Activated effector memory CD4-positive, alpha-beta T cell treated with anti-CD3 and anti-CD28 coated beads, Interleukin-2, amount 50 U/mL, for 16 hours (primary cell): ENCODE measurements around the gene SORCS2.

Source experiments
- DNase-seq: peaks from one replicate; pipeline ENCODE4 v3.0.0-alpha.2; 2020

Gene SORCS2

DNA sequence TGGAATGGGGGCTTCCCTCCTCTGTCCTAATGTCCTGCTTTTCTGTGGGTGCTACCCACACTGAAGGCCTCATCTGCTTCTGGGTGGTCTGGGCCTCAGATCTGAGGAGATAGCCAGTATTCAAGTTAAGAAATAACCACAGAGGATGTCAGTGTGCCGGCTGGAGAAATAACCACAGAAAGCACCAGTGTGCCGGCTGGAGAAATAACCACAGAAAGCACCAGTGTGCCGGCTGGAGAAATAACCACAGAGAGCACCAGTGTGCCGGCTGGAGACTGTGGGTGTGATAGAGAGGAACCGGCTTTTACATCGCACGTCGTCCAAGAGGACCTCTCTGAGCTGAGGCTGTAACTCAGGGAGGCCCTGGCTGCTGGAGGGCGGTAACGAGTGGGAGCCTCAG is 308.1 kb downstream of the SORCS2 start:
- no peak for DNase-seq

GRCh38 chr4:7501314-7501713 is 309.0 kb downstream of the SORCS2 start:
- DNase-seq = no peak

- DNase-seq = no peak
Observed at GRCh38 chr4:7501873-7502272, 309.5 kb downstream of the SORCS2 start.

DNA sequence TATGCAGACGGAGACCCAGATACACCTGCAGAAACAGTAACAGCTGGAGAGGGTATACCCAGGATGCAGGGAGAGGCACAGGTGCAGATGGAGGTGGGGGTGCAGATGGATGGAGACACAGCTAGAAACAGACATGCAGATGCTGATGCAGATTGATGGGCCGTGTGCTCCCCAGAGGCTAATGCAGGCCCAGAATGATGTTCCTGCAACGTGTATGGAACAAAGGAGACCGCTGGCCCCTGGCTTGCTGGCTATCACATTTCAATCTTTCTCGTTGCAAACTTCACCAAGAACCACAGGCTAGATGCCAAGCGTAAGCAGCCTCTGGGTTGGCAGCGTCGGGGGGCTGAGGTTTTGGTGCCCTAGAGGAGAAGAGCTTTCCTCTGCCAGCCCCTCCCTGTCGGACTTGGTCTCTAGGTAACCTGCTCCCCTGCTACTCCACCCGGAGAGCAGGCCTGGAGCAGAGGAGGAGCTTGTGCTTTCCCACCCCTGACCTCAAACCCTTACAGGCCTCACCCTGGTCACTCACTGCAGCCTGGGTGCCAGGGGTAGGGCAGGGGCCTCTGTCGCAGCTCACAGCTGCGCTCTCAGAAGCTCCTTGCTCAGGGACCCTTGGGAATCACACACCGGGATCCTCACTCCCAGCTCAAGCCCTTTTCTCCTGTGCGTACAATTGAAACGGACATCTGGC is 311.4 kb downstream of the SORCS2 start:
- no peak for DNase-seq

DNA sequence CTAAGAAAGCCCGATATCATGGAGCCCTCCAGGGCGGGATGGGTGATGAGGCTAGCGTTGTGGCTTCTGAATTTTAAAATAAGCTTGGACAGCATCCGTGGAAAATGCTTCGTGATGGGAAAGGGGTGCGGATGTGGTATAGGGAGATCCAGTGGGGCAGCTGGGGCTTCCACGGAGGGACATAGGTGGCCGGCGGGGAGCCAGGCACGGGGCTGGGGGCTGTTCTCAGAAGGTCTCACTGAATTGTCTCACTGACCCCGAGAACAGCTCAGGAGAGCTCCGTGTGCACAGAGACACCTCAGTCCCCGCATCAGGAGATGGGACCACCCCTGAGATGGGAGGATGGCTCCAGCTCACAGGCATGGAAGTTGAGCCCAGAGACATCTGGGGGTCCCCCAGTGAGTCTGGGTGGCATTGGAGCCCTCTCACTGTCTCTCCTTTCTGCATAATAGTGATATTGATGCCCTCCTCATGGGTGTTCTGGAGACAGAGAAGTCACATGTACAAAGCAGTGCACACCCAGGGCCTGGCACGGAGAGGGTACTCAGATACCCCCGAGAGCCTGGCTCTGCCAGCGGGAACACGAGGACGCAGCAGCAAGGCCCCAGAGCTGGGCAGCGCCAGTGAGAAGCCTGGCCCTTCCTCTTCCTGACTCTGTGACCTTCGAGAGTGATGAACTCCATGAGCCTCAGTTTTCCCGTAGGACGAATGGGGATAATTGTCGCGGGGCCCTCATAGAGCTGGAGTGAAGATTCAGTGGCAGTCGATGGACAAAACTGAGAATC is 313.0 kb downstream of the SORCS2 start:
- DNase-seq = no peak

- no peak for DNase-seq
Observed at GRCh38 chr4:7506119-7506518, 313.8 kb downstream of the SORCS2 start.

DNA sequence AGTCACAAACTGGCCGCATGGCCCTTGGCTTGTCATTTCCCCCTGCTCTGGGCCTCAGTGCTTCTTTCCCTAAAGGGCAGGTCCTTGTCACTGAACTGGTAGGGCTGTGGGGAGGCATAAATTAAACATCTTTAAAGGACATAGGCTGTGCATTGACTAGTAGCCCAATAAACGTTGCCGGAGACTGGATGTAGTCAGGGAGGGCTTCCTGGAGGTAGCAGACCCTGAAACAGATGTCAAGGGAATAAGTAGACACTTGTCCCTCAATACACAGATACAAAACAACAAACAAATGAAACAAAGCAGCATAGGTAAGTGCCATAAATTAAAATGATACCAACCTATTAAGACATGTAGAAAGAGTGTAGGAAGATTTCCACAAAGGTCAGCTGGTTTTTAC is 314.2 kb downstream of the SORCS2 start:
- DNase-seq = no peak

GRCh38 chr4:7507381-7507780 is 315.0 kb downstream of the SORCS2 start:
- DNase-seq = no peak

DNA sequence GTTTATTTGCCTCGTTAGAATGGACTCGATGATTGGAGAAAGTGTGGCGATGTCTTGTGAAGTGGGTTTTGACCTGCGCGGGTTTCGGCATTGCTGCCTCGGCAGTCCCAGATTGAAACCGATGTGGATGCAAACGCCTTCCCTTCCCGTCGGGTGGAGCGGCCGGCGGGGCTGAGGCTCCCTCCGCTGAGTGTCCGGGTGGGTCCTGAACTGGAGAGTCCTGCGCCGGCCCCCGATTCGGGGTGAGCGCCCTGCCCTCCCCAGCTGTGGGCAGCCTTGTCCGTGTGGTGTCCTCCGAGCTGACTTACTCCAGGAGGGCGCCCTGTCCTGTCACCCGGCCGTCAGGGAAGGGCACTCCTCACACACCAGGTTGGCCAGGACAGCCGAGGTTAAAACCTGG is 317.7 kb downstream of the SORCS2 start:
- DNase-seq = no peak

- DNase-seq = no peak
Observed at GRCh38 chr4:7510538-7510937, 318.2 kb downstream of the SORCS2 start.

DNA sequence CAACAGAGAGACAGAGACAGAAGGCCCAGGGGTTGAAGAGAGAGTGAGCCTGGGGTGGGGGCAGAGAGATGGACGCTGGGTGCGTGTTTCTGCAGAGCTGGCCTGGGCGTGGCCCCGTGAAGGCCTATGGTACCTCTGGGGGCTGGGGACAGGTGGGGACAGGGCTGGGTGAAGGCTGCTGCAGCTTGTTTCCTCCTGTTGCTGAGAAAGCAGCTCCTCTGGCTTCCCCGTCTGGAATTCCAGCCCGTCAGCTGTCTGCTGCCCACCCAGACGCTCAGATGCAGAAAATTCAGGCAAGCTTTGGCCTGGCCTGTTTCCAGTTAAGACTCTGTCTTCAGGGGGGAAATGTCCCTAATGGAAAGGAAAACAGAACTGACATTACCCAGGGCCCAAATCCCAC is 319.2 kb downstream of the SORCS2 start:
- DNase-seq = no peak

DNA sequence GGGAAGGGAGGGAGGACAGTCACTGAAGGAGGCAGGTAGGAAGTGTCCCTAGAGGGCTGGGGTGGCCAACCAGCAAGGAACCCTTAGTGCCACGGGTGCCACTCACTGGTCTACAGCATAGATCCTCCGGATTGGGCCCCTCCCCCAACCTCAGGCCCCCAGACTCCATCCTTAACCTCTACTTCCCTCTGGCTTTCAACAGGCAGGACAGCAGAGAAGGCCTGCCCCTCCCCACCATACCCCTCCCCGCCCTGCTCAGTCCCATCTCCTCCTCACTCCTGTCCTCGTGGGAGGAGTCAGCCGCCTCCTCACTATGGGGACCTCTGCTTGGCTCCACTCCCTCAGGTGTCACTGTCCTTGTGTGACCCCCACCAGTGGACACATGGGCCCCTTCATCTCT is 320.1 kb downstream of the SORCS2 start:
- DNase-seq = no peak

- no peak for DNase-seq
Observed at GRCh38 chr4:7512946-7513345, 320.6 kb downstream of the SORCS2 start.

DNA sequence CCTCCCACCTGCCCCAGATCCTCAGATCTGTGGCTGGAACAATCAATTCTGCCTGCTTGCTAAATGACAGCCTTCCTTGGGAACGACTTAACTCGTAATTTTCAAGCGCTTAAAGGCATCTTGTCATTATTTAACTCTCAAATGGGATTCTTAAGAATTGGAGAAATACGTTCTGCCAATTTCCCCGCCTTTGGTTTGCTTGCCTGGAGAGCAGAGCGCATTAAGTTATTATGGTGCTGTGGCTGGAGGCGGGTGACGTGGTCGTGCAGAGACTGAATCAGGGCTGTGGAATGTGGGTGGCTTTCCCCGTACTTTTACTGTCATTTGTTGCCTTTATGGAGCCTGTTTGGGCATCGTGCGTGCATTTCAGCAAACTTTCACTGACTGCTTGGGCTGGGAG is 321.3 kb downstream of the SORCS2 start:
- no peak for DNase-seq

- no peak for DNase-seq
Observed at GRCh38 chr4:7514281-7514680, 321.9 kb downstream of the SORCS2 start.

DNA sequence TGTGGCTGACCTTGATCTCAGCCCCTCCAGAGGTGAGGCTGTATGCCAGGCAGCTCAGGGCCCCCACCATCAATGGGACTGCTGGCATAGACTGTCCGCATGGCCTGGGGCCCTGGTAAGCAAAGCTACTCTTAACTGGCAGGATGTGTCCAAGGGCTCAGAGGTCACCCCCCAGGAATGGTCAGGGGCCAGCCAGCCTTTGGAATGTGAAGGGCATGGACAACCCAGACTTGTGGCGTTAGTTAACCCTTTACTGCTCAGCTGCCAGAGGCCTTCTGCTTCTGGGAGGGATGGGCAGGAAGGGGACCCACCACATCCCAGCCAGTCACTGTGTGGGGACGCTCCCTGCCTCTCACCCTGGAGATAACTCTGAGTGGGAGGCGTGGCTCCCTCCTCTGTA is 322.5 kb downstream of the SORCS2 start:
- no peak for DNase-seq

DNA sequence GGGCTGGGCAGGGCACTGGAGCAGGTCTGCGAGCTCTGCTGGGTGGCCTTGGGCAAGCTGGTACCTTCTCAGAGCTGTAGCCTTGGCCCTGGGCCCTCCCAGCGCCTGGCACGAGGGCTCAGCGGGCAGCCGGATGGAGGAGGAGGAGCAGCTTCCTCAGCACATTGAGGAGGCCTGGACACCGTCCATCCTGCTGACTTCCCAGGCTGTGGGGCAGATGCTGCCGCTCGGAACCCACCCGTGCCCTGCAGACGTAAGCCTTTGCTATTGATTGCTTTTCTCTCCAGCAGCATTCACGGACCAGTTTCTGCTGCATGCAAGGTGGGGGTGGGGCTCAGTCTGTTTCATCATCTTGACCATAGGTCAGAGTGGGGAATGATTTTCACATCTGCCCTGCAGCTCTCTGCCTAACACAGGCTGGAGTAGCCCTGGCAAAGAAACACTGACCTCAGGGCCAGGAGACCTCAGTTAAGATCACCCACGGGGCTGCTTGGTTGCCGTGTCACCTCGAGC is 323.1 kb downstream of the SORCS2 start:
- no peak for DNase-seq

DNA sequence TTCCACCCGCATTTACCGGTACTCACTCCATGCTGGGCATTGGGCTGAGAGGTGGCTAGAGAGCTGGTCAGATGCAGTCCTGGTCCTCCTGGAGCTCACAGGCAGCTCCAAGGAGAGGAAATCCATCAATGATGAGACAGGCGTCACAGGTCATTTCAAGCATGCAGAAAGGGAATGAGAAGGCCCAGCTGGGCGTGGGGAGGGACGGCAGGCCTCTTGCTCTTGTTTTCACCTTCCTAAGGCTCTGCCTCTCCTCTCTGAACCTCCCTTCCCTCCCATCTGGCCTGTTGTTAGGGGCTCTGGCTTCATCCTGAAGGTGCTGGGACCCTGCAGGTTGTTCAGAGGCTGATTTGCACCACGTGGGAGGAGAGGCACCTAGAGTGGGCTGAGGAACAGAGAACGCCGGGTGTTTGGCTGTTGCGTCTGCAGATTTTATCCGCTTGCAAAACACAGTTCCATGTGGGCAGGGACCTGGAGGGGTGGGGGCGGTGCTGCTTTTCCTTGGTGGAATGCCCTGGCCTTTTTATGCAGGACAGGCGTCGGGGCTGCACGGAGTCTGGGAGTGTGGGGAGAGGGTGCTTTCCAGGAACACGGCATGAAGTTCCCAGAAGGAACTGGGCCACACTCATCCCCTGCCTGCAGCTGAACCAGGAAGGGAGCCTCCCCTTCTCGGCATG is 323.9 kb downstream of the SORCS2 start:
- no peak for DNase-seq

DNA sequence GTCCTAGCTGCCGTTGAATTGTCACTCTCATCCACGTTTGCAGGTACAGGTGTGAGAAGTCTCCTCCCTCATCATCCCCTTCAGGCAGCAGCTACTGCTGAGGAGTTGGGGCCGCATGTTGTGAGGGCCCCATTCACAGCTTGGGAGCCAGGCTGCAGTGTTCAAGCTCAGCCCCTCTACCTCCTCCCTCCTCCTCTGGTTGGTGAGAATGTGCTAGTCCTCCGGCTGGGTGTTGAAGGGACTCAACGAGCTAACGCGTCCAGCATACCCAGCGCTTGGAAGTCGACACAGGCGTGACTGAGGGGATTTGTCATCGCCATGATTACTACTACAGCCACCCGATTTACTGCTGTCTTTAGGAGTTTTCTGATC is 324.4 kb downstream of the SORCS2 start:
- DNase-seq = no peak

- no peak for DNase-seq
Observed at GRCh38 chr4:7518871-7519637, 326.7 kb downstream of the SORCS2 start.

DNA sequence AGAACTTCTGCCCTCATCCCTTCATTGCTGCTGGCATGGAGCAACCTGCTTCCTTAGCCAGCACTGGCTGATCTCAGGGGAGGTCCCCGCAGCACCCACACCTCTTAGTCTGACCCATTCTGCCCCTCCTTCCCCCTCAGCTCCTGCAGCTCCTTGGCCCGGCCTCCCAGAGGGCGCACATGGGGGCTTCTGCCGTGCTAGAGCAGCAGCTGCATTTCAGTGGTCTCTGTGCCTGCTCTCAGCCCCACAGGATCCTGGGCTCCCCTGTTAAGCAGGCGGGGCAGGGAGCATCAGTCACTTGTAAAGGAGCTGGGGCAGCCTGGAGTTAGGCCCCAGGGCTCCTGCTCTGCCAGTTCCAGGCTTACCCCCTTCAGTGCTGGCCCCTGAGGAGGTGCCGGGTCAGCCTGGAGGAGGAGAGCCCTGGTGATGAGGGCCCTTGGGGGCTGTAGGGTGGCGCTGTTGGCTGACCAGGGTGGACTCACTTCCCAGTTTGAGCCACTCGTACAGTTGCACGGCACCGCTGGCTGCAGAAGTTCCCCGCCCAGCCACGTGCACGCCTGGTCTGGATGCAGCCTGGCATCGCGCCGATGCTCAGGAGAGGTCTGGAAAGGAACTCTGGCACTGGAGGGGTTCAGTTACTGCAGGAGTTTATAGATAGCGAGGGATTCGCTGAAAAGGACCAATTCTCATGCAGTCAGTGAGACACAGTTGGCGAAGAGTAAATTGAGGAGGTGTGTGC is 327.5 kb downstream of the SORCS2 start:
- no peak for DNase-seq

DNA sequence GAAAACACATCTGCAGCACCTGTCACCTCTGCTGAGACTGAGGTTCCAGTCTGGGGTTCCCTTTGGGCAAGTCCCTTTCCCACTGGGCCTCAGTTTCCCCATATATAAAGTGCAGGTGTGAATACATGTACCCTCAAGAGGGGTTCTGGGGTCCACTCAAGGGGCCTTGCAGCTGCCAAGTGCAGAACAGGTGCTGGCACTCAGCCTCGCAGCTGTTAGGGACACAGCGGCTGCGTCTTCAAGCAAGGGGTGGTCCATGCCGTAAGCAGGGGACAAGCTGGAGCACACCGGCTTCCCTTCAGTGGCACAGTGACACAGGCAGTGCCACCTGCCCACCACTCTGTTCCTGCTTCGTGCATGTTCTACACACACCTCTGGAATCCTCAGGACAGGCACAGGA is 329.3 kb downstream of the SORCS2 start:
- no peak for DNase-seq
